Choroid plexus epithelial cell (primary cell): ENCODE measurements around the gene AP2S1.

Experiments used
- DNase-seq: peaks from one replicate; pipeline ENCODE4 v3.0.0-alpha.2; 2010; ENCODE audit warnings: low read depth
- H3K4me3 ChIP-seq: 2 replicates; pipeline ENCODE4 v1.5.1; 2011; ENCODE audit warnings: low read depth, mild to moderate bottlenecking, control low read depth, low read length, moderate library complexity
- TF ChIP-seq, protein P1 (sequence below): conservative IDR thresholded peaks from 2 replicates; pipeline ENCODE4 v1.5.1; 2011; ENCODE audit warnings: low read depth, mild to moderate bottlenecking, control low read depth, inconsistent platforms, low read length, moderate library complexity

Gene AP2S1

DNA sequence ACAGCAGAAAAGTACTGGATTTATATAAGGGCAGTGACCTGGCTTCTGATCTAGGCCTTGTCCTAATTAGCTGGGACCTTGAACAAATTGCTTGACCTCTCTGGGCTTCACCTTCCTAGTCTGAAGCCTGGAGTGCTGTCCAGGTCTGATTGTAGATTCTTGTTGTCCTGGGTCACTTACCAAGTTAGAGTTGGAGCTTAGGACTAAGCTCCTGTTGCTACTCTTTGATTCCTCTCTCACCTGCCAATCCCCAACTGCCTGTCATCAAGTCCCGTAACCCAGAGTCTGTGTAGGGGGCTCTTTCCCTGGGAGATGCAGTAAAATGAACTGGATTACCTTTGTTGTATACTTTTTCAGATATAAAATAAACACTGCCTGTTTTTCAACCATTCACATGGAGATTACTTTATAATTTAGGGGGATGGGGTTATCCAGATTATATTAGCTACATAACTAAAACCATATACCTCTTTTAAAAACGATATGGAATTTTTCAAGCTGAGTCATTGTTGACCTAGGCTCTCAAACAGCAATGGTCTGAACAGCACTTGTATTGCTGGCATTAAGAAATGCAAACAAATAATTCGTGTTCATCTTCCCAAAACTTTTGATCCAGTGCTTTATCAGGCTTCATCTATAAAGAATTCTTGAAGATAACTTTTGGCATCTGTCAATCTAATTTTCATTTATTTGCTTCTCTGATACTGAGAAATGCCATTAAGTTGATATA, 15.9 kb upstream of the AP2S1 start:
- TF ChIP-seq, protein P1, sequence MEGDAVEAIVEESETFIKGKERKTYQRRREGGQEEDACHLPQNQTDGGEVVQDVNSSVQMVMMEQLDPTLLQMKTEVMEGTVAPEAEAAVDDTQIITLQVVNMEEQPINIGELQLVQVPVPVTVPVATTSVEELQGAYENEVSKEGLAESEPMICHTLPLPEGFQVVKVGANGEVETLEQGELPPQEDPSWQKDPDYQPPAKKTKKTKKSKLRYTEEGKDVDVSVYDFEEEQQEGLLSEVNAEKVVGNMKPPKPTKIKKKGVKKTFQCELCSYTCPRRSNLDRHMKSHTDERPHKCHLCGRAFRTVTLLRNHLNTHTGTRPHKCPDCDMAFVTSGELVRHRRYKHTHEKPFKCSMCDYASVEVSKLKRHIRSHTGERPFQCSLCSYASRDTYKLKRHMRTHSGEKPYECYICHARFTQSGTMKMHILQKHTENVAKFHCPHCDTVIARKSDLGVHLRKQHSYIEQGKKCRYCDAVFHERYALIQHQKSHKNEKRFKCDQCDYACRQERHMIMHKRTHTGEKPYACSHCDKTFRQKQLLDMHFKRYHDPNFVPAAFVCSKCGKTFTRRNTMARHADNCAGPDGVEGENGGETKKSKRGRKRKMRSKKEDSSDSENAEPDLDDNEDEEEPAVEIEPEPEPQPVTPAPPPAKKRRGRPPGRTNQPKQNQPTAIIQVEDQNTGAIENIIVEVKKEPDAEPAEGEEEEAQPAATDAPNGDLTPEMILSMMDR = no peak
- no peak overlapping the region for H3K4me3 ChIP-seq
- DNase-seq = peak; percentile 47

DNA sequence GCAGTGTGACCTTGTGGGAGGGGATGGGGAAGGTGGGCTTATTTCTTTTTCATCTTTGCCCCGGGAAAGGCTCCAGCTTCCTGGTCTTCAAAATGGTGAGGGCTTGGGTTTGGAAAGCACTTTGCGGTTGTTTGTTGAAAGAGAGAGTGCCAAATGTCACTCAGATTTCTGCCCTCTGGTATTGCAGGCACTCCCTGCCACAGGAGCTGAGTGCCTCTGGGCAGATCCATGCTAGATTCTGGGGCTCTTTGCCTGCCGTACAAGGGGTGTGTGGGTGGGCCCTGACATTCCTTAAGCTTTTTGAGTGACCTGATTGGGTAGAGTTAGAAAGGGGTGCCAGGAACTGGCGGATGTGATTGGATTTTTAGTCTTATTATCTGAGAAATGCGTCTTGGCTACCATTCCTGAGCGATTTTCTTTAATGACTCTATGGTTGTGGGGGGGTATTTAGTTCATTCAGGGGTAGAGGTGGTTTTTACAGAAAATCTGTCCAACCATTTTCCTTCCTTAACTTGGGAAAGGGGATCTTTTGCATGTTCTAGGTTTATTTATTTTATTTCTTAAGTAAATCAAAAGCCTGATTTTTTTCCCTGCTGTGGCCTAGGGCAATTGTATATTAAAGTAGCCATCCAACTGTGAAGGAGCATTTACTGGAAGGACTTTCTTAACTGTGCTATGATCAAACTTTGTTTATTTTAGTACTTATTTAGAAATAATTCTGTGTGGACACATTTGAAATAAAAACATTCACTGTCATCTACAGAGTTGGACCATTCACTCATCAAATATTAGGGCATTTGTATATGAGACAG, 13.4 kb upstream of the AP2S1 start:
- TF ChIP-seq, protein P1 = no peak
- peak overlapping the region; percentile 40 for H3K4me3 ChIP-seq
- DNase-seq = peak; percentile 66

DNA sequence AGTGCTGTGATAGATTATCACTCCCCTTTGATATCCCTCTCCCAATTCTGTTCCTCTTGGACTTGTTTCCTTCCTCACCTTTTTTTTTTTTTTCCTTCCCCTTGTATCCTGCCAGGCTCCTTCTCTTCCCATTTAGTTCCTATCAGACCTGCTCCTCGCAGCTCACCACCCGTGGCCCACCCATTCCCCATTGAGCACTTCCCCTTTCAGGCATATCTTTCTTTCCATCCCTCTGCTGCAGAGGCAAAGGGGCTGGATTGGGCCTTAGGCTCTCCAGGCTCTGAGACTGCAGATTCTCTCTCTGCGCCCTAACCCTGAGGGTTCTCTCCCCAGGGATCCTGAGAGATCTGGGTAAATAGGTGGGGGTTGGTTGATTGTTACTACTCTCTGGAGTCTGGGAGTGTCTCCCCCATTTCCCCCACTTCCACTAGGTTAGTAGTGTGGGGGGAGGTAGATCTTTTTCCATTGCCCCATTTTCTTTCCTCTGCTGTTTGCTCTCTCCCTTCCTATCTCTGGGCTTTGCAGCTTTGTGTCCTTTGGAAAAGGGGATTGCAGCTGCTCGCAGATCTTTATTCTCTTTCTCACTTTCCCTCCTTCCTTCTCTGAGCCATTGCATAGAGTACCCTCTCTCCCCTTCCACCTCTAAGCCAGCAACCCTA, 12.5 kb upstream of the AP2S1 start:
- TF ChIP-seq, protein P1 = no peak

DNA sequence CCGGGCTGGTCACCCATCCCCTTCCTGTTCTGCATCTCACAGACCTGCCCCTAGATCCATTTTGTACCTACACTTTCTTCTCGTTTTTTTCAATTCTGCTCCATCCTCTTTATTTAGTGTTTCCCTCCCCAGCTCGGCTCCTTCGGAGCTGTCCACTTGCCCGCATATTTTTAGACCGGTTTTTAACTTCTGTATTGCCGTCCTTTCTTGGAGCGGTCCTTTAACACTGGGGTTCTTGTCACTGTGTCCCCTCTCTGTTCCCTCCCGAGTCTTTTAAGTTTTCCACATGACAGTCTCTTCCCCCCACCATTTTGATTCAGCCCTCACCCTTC, 11.8 kb upstream of the AP2S1 start:
- TF ChIP-seq, protein P1 = no peak
- peak overlapping the region; percentile 88 for H3K4me3 ChIP-seq
- DNase-seq = no peak

More for the DNA sequence above, 12.5 kb upstream of the AP2S1 start:
- peak overlapping the region; percentile 88 for H3K4me3 ChIP-seq
- no peak for DNase-seq

DNA sequence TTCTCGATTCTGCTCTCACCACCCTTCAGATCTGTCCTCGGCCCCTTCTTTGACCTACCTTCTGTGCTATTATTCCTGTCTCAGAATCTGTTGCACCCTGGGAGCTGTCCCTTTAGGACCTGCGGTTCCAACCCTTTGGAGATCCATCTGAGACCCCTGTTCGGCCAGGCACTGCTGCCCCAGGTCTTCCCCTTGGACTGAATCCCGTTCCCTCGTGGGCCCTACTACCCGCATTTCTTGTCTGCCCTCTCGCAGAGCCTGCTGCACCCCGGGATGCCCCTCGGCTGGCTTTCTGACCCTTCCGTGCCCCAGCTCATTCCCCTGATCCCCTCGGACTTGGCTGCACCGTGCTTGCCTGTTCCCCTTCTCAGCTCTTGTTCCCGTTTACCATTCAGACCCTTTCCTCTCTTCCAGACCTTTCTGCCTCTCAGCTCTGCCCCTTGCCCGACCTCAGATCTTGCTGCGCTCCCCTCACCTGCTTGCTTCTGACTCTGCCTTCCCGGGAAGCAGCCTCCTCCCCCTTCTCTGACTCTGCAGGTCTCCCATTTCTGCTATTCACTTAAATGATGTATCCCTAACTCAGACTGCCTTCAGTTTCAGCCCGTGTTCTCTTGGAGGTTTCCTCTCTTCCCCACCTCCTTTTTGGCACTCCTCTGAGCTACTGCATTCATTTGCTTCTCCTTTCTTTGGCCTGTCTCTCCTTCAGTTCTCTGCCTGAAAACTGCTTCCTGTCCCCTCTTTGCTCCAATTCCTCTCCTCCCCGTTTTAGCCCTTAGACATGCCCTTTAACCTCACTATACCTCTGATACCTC, 11.3 kb upstream of the AP2S1 start:
- TF ChIP-seq, protein P1 = no peak
- peak overlapping the region; percentile 88 for H3K4me3 ChIP-seq
- DNase-seq = no peak

DNA sequence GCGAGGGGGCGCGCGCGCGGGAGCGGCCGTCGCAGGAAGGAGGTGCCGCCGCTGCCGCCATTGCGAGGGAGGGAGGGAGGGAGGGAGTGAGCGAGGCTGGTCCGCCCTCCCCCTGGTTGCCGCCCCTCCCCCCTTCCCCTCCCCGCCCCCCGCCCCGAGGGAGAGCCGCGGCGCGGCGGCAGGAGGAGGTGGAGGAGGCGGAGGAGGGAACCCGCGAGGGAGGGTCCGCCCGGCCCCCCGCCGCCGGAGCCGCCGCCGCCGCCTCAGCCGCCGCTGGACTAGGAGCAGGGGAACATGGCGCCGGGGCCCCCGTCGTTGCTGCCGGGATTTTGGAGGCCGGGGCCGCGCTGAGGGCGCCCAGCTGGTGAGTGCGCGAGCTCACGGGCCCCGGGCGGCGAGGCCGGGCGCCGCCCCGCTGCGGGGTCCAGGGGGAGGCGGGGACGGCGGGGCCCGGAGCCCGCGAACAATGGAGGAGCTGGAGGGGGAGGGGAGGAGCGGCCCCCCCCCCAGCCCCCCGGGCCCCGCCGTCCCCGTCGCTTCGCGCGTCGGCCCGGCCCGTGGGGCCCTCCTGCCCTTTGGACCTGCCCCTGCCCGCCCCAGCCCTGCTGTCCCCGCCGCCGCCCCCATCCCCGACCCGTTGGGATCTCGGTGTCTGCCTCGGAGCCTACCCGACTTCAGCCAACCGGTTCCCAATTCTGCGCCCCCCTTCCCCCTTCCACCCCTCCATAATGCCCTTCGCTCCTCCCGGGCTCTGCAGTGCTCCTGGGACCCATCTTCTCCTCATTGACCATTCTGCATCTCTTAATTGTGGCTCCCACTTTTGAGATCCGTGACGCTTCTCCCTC, 10.4 kb upstream of the AP2S1 start, which contains the start of gene ARHGAP35:
Gene ARHGAP35 (plus strand): TSS at position 152 of the 845 bp plus-strand sequence. CDS start 57,679 bp downstream, outside the sequence.
- DNase-seq = peak; percentile 85
- peak within 1 kb of the TSS; percentile 88 for H3K4me3 ChIP-seq
- TF ChIP-seq, protein P1 = no peak
